ENCODE data around the gene BHLHE40. TPM values are rescaled to one million over a fixed set of nuclear protein-coding genes. Genes with fewer than 3 reads are reported as not detected.

Gene BHLHE40
- total RNA-seq, 5 donors from 2014 or later (not counting 1 experiment from before 2014, with no cell fraction given) = 54.1 to 177 (median 85.8) TPM

DNA sequence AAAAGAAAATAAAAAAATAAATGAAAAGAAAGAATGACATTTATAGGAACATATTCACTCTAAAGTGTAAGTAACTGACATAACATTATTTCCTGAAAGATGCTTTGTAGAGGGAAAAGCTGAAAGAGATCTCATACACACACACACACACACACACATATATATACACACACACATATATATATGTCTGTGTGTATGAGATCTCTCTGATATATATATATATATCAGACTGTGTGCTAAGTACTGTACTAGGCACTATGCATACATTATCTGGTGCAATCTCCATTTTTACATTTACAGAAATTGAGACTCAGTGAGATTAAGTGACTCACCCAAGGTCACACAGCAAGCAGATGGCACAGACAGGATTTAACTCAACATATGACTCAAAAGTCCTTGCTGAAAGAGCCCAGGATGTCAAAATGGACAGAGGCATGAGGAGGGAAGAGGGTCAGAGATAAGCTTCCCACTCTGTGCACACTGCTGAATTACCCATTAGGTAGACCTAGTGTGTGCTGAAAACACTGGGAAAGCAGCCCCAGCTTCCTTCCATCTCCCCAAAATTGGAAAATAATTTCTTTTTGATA, 15.0 kb downstream of the BHLHE40 start:
- ChIA-PET CTCF (no interaction called here), POLR2A (no interaction called here)
- Mint-ChIP-seq H3K27ac (no peak overlapping the region), H3K4me1 (peaks cover 0 to 5% (median 4%) of the 10 kb centered on the region in 3 donors), H3K27me3 (no peaks in the 10 kb centered on the region), H3K9me3 (no peaks in the 10 kb centered on the region), H3K36me3 (no peaks in the 10 kb centered on the region), H3K4me3 (no peak overlapping the region)
- DNase-seq (no peak), ATAC-seq (replicated peaks in 1 of 4) (no peak)
- no peak overlapping the region for H3K27ac ChIP-seq (ENCODE audit: low read length)
- H3K4me1 ChIP-seq (ENCODE audit: control insufficient read depth in 1 of 2, extremely low read depth in 1 of 2, insufficient read depth in 2 of 2, low read length in 2 of 2) = peaks cover 0 to 4% of the 10 kb centered on the region in 2 experiments
- no peaks in the 10 kb centered on the region for H3K9me3 ChIP-seq
- no peaks in the 10 kb centered on the region for H3K27me3 ChIP-seq (replicated peaks in 1 of 2; ENCODE audit: control insufficient read depth in 2 of 2, extremely low read depth in 1 of 2, insufficient read depth in 2 of 2, low read length in 1 of 2)
- no peak overlapping the region for H3K4me3 ChIP-seq (ENCODE audit: control insufficient read depth in 1 of 2, extremely low read depth in 1 of 2, low read length in 1 of 2)
- H3K36me3 ChIP-seq (ENCODE audit: control insufficient read depth in 2 of 2, extremely low read depth in 1 of 2, insufficient read depth in 1 of 2, low read length in 1 of 2) = no peaks in the 10 kb centered on the region

- DNase-seq = no peak
- WGBS (ENCODE audit: insufficient coverage) = 94% methylated on average over 7 of the region's 11 CpGs
- Histone ChIP-seq H3K9me3 (no peaks in the 10 kb centered on the region), H3K36me3 (ENCODE audit: control insufficient read depth in 2 of 2, extremely low read depth in 1 of 2, insufficient read depth in 1 of 2, low read length in 1 of 2) (no peaks in the 10 kb centered on the region), H3K27me3 (replicated peaks in 1 of 2; ENCODE audit: control insufficient read depth in 2 of 2, extremely low read depth in 1 of 2, insufficient read depth in 2 of 2, low read length in 1 of 2) (no peaks in the 10 kb centered on the region), H3K4me1 (ENCODE audit: control insufficient read depth in 1 of 2, extremely low read depth in 1 of 2, insufficient read depth in 2 of 2, low read length in 2 of 2) (peaks cover 0 to 5% of the 10 kb centered on the region in 2 experiments), H3K27ac (ENCODE audit: low read length) (no peak overlapping the region), H3K4me3 (ENCODE audit: control insufficient read depth in 1 of 2, extremely low read depth in 1 of 2, low read length in 1 of 2) (no peak overlapping the region)
- Mint-ChIP-seq H3K36me3 (no peaks in the 10 kb centered on the region), H3K27me3 (no peaks in the 10 kb centered on the region), H3K9me3 (no peaks in the 10 kb centered on the region), H3K27ac (no peak overlapping the region), H3K4me1 (peaks cover 0 to 8% (median 6%) of the 10 kb centered on the region in 3 donors), H3K4me3 (no peak overlapping the region)
- CTCF ChIA-PET = no interaction called here
- POLR2A ChIA-PET = no interaction called here
- ATAC-seq (replicated peaks in 1 of 4) = no peak
These were observed 15.7 kb downstream of the BHLHE40 start for GRCh38 chr3:4994823-4995499.

DNA sequence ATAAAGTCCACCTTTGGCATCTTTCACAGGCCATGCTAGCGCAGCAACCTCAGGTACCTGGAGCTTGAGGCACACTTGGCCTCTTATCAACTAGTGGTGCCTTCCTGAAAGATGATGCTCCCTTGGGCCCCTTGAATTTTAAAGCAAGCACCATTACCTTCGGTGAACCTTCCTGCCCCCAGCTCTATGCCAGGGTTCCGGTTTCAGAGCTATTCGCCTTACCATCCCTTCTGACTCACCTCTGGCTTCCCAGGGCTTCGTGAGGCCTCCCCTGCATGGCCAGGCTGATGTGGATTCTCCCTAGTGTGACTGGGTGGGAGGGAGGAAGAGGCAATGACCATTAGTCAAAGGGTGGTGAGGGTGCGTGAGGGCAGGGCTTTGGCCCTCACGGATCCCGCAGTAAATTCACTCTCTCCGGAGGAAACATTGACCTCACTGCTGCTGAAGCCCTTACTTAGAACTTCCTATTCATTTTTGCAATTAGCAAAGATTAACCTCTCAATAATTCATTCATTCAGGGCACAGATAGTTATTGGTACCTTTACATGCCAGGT, 16.3 kb downstream of the BHLHE40 start:
- DNase-seq = no peak
- ATAC-seq (replicated peaks in 1 of 4) = no peak
- CTCF ChIA-PET = no interaction called here
- H3K36me3 ChIP-seq (ENCODE audit: control insufficient read depth in 2 of 2, extremely low read depth in 1 of 2, insufficient read depth in 1 of 2, low read length in 1 of 2) = no peaks in the 10 kb centered on the region
- no peak overlapping the region for H3K27ac ChIP-seq (ENCODE audit: low read length)
- peaks cover 0 to 9% (median 8%) of the 10 kb centered on the region in 3 donors for H3K4me1 Mint-ChIP-seq
- H3K9me3 ChIP-seq = no peaks in the 10 kb centered on the region
- H3K4me3 ChIP-seq (ENCODE audit: control insufficient read depth in 1 of 2, extremely low read depth in 1 of 2, low read length in 1 of 2) = no peak overlapping the region
- H3K4me1 ChIP-seq (ENCODE audit: control insufficient read depth in 1 of 2, extremely low read depth in 1 of 2, insufficient read depth in 2 of 2, low read length in 2 of 2) = peaks cover 0 to 5% of the 10 kb centered on the region in 2 experiments
- no peaks in the 10 kb centered on the region for H3K36me3 Mint-ChIP-seq
- WGBS (ENCODE audit: insufficient coverage) = 100% methylated on average over 1 of the region's 9 CpGs
- no peak overlapping the region for H3K27ac Mint-ChIP-seq
- H3K27me3 Mint-ChIP-seq = no peaks in the 10 kb centered on the region
- no peak overlapping the region for H3K4me3 Mint-ChIP-seq
- no peaks in the 10 kb centered on the region for H3K9me3 Mint-ChIP-seq
- POLR2A ChIA-PET = interaction anchor here in 1 of 2 donors (0.5 kb wide), 1 partner anchor 13 kb away, joined by 3 read pairs; no protein-coding TSS in a partner anchor
- no peaks in the 10 kb centered on the region for H3K27me3 ChIP-seq (replicated peaks in 1 of 2; ENCODE audit: control insufficient read depth in 2 of 2, extremely low read depth in 1 of 2, insufficient read depth in 2 of 2, low read length in 1 of 2)

GRCh38 chr3:4996223-4996765, 17.1 kb downstream of the BHLHE40 start:
- Histone ChIP-seq H3K27me3 (replicated peaks in 1 of 2; ENCODE audit: control insufficient read depth in 2 of 2, extremely low read depth in 1 of 2, insufficient read depth in 2 of 2, low read length in 1 of 2) (no peaks in the 10 kb centered on the region), H3K36me3 (ENCODE audit: control insufficient read depth in 2 of 2, extremely low read depth in 1 of 2, insufficient read depth in 1 of 2, low read length in 1 of 2) (no peaks in the 10 kb centered on the region), H3K9me3 (no peaks in the 10 kb centered on the region), H3K4me1 (ENCODE audit: control insufficient read depth in 1 of 2, extremely low read depth in 1 of 2, insufficient read depth in 2 of 2, low read length in 2 of 2) (peaks cover 0 to 5% of the 10 kb centered on the region in 2 experiments), H3K27ac (ENCODE audit: low read length) (no peak overlapping the region), H3K4me3 (ENCODE audit: control insufficient read depth in 1 of 2, extremely low read depth in 1 of 2, low read length in 1 of 2) (no peak overlapping the region)
- DNase-seq = no peak
- Mint-ChIP-seq H3K9me3 (no peaks in the 10 kb centered on the region), H3K36me3 (no peaks in the 10 kb centered on the region), H3K4me3 (no peak overlapping the region), H3K27me3 (no peaks in the 10 kb centered on the region), H3K4me1 (peaks cover 0 to 10% (median 8%) of the 10 kb centered on the region in 3 donors), H3K27ac (no peak overlapping the region)
- ATAC-seq (replicated peaks in 1 of 4) = no peak
- ChIA-PET CTCF (no interaction called here), POLR2A (no interaction called here)
- 95% methylated on average over 7 of the region's 8 CpGs for WGBS (ENCODE audit: insufficient coverage)

GRCh38 chr3:4996771-4997291, 17.6 kb downstream of the BHLHE40 start:
- DNase-seq = no peak
- Histone ChIP-seq H3K4me1 (ENCODE audit: control insufficient read depth in 1 of 2, extremely low read depth in 1 of 2, insufficient read depth in 2 of 2, low read length in 2 of 2) (peaks cover 0 to 5% of the 10 kb centered on the region in 2 experiments), H3K27me3 (replicated peaks in 1 of 2; ENCODE audit: control insufficient read depth in 2 of 2, extremely low read depth in 1 of 2, insufficient read depth in 2 of 2, low read length in 1 of 2) (no peaks in the 10 kb centered on the region), H3K27ac (ENCODE audit: low read length) (no peak overlapping the region), H3K9me3 (no peaks in the 10 kb centered on the region), H3K36me3 (ENCODE audit: control insufficient read depth in 2 of 2, extremely low read depth in 1 of 2, insufficient read depth in 1 of 2, low read length in 1 of 2) (no peaks in the 10 kb centered on the region), H3K4me3 (ENCODE audit: control insufficient read depth in 1 of 2, extremely low read depth in 1 of 2, low read length in 1 of 2) (no peak overlapping the region)
- no peak overlapping the region for H3K27ac Mint-ChIP-seq
- ChIA-PET CTCF (no interaction called here), POLR2A (no interaction called here)
- no peaks in the 10 kb centered on the region for H3K36me3 Mint-ChIP-seq
- peaks cover 0 to 12% (median 8%) of the 10 kb centered on the region in 3 donors for H3K4me1 Mint-ChIP-seq
- no peaks in the 10 kb centered on the region for H3K9me3 Mint-ChIP-seq
- H3K4me3 Mint-ChIP-seq = no peak overlapping the region
- 88% methylated on average over 10 of the region's 11 CpGs for WGBS (ENCODE audit: insufficient coverage)
- ATAC-seq (replicated peaks in 1 of 4) = no peak
- H3K27me3 Mint-ChIP-seq = no peaks in the 10 kb centered on the region

DNA sequence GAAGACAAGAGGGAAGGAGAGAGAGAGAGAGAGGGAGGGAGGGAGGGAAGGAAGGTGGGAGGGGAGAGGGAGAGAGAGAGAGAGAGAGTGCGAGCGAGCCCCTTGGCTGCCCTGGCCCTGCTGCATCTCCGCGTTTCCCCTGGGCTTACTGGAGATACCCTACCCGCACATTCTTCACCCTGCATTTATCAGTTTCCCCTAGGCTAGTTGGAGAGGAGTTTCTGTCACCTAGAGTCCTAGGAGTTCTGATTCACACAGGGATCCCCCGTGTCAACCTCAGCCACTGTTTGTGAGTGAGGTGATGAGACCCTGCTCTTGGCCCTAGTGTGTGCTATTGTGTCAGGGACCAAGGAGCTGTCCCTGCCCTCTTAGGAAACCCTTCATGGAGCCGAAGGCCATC, 18.7 kb downstream of the BHLHE40 start:
- H3K27ac Mint-ChIP-seq = no peak overlapping the region
- H3K4me1 Mint-ChIP-seq = peaks cover 8 to 24% (median 16%) of the 10 kb centered on the region in 3 donors
- POLR2A ChIA-PET = interaction anchor here in 1 of 2 donors (0.6 kb wide), 1 partner anchor 17 kb away, joined by 5 read pairs; no protein-coding TSS in a partner anchor
- no peaks in the 10 kb centered on the region for H3K9me3 Mint-ChIP-seq
- Histone ChIP-seq H3K4me3 (ENCODE audit: control insufficient read depth in 1 of 2, extremely low read depth in 1 of 2, low read length in 1 of 2) (no peak overlapping the region), H3K9me3 (no peaks in the 10 kb centered on the region), H3K4me1 (ENCODE audit: control insufficient read depth in 1 of 2, extremely low read depth in 1 of 2, insufficient read depth in 2 of 2, low read length in 2 of 2) (peaks cover 0 to 15% of the 10 kb centered on the region in 2 experiments), H3K36me3 (ENCODE audit: control insufficient read depth in 2 of 2, extremely low read depth in 1 of 2, insufficient read depth in 1 of 2, low read length in 1 of 2) (no peaks in the 10 kb centered on the region), H3K27me3 (replicated peaks in 1 of 2; ENCODE audit: control insufficient read depth in 2 of 2, extremely low read depth in 1 of 2, insufficient read depth in 2 of 2, low read length in 1 of 2) (no peaks in the 10 kb centered on the region), H3K27ac (ENCODE audit: low read length) (no peak overlapping the region)
- WGBS (ENCODE audit: insufficient coverage) = no CpG with 5 or more reads among the region's 7 CpGs
- ATAC-seq (replicated peaks in 1 of 4) (no peak), DNase-seq (no peak)
- H3K36me3 Mint-ChIP-seq = no peaks in the 10 kb centered on the region
- no peak overlapping the region for H3K4me3 Mint-ChIP-seq
- CTCF ChIA-PET = interaction anchor here in 1 of 2 donors (0.5 kb wide), 1 partner anchor 70 kb away, joined by 3 read pairs; no protein-coding TSS in a partner anchor
- no peaks in the 10 kb centered on the region for H3K27me3 Mint-ChIP-seq
